Mucosa of rectum (tissue), 2 donors: Measurements from ENCODE around the gene KCTD14.
"Not testable (repeated sequence)": the region's sequence is repeated elsewhere in the genome, so short reads cannot be mapped to it uniquely, and the experiment has no call there.

Experiments used
- H3K27ac ChIP-seq, 2 donors: one replicate each; pipeline ENCODE4 v1.7.0; 2013; ENCODE audit warnings: inconsistent platforms in 2 of 2, low read depth in 2 of 2, low read length in 2 of 2
- H3K27me3 ChIP-seq, 2 donors: one replicate each; pipeline ENCODE4 v1.7.0; 2013; ENCODE audit warnings: low read length in 2 of 2; ENCODE audit not compliant: control insufficient read depth in 2 of 2, insufficient read depth in 2 of 2
- H3K36me3 ChIP-seq, 2 donors: one replicate each; pipeline ENCODE4 v1.7.0; 2013; ENCODE audit warnings: low read length in 2 of 2; ENCODE audit not compliant: control insufficient read depth in 2 of 2, insufficient read depth in 2 of 2
- H3K4me1 ChIP-seq, 2 donors: one replicate each; pipeline ENCODE4 v1.7.0; 2013; ENCODE audit warnings: low read length in 2 of 2, mild to moderate bottlenecking in 1 of 2; ENCODE audit not compliant: control insufficient read depth in 2 of 2, insufficient read depth in 2 of 2
- H3K4me3 ChIP-seq, 2 donors: one replicate each; pipeline ENCODE4 v1.7.0; 2013; ENCODE audit warnings: low read length in 2 of 2
- H3K9ac ChIP-seq, 2 donors: one replicate each; pipeline ENCODE4 v1.7.0; 2013; ENCODE audit warnings: low read length in 2 of 2, low read depth in 1 of 2, mild to moderate bottlenecking in 1 of 2
- H3K9me3 ChIP-seq, 2 donors: one replicate each; pipeline ENCODE4 v1.7.0; 2013; ENCODE audit warnings: low read length in 2 of 2; ENCODE audit not compliant: control insufficient read depth in 2 of 2
- donor health status: healthy.
- donor health status: Normal muscosa, but diverticular disease.

Gene KCTD14

DNA sequence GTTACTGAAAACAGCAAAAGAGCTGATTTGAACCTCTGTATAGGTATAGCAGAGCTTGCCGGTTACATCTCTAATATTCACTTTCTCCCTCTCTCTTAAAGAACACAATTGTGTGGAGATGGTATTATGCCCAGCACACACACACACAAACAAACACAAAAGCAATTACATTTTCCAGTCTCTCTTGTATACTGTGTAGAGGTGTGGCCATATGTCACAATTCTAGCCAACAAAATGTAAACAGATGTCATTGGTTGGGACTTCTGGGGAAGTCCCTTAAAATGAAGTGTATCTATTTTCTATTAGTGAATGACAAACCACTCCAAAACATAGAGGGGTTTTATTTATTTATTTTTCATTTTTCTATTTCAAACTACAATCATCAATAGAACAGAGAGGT lies 12.8 kb downstream of the KCTD14 start:
- Histone ChIP-seq H3K4me3 (no peak overlapping the region), H3K9ac (no peak overlapping the region), H3K27ac (no peak overlapping the region), H3K9me3 (no peaks in the 10 kb centered on the region), H3K4me1 (no peaks in the 10 kb centered on the region), H3K27me3 (no peaks in the 10 kb centered on the region), H3K36me3 (peaks cover 0 to under 1% of the 10 kb centered on the region in 2 donors)

DNA sequence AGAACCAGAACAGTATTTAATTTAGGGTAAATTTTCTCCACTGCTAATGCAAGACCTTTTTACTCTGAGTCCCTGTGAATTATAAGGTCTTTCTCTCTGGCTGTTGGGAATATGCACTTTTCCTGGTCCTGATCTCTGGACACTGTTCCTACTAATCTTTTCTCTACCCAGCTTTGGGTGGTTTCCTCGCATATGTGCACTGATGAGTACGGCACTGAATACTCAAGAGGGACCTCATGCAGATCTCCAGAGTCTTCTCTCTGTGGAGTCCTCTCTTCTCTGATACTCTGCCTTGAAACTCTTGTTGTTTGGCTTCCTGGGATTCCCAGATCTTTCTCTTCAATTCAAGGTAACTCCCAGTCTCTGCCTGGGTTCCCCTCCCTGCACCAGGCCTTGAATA lies 14.0 kb downstream of the KCTD14 start:
- Histone ChIP-seq H3K27ac (no peak overlapping the region), H3K36me3 (no peaks in the 10 kb centered on the region), H3K9me3 (no peaks in the 10 kb centered on the region)

DNA sequence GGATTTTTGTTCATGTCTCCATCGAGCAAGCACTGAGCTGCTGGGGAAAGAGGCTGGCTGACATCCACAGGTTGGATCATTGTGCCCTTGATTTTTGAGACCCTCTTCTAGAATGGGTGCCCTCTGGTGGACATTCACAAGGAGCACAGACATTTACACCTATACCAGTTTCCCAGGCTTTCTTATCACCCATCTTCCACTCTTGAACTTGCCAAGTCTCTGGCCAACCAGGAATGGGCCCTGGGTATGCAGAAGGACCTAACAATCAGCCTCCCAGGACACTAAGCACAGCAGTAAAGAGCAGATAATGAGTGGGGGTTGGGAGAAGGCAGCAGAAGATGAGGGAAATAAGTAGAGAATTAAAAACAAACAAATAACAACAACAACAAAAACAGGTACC lies 22.9 kb downstream of the KCTD14 start:
- H3K27ac ChIP-seq: no peak overlapping the region
- no peaks in the 10 kb centered on the region for H3K9me3 ChIP-seq
- H3K36me3 ChIP-seq: no peaks in the 10 kb centered on the region
- H3K9ac ChIP-seq: no peak overlapping the region
- H3K4me3 ChIP-seq: no peak overlapping the region
- H3K27me3 ChIP-seq: no peaks in the 10 kb centered on the region
- peaks cover 2 to 5% of the 10 kb centered on the region in 2 donors for H3K4me1 ChIP-seq

More for the DNA sequence above, 14.0 kb downstream of the KCTD14 start:
- Histone ChIP-seq H3K27me3 (no peaks in the 10 kb centered on the region), H3K4me3 (no peak overlapping the region), H3K9ac (no peak overlapping the region), H3K4me1 (no peaks in the 10 kb centered on the region)

DNA sequence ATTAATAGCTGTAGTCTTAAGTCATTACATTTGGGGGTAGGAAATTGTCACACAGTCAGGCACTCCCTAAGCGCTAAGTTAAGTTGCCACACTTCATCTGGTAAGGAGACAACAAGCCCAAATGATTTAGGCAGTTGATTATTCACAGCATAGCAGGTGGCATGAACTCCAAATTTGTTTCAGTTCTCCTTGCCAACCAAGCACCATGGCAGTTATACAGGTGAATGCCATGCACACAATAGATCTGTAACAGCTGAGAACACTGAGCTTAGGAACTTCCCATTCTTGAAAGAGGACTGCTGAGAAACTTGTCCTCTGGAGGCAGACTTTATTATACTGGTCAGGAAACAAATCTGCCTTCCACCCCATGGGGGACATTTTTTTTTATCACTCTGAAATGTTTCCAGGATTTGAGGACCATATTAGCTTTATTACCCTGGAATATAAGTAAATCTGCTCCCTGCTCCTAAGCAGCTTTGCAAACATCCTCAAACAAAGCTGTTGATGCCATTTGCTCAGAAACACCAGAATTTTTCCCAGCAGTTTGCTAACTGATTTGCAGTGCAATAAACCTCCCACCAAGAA lies 23.5 kb downstream of the KCTD14 start:
- no peak overlapping the region for H3K9ac ChIP-seq
- no peak overlapping the region for H3K27ac ChIP-seq

DNA sequence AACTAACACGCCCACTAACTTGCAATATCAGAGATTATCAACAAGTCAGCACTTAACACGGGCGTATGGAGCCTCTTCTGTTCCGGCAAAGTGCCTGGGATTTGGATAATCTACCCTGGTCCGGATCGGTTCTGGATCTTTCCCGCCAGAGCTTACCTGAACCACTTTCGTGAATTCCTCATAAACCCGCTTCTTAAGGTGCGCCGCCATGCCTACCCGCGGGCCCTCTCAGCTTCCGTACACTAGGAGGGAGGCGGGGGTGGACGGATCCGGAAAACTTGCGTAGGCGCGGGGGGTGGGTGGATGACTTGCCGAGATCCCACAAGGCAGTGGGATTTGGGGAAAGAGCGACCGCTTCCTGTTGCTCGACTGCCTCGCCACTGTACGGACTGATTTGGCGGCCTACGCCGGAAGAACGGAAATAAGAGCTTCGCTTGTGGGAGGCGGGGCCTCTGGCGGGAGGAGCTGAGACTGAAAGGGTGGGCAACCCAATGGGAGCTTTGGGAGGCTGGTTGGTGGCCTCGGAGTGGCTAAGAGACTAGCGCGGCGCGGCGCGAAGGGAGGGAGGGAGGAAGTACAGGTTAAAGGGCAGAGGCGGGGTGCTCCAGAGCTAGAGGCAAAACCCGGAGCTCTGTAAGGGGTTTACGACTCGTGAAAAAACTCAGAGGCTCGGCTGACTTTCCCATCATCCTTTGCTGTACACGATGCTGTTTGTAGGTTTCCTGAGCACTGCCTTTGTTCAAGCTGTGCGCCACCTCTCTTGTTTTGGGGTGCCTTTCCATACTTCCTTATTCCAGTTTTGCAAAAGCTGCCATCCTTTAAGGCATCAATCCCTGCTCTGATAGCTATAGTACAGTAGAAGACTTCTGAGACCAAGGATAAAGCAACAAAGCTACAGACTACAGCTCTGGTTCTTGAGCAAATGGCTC lies 28.4 kb downstream of the KCTD14 start, which contains the start of gene INTS4:
INTS4 (minus strand) TSS at position 235 of the 929 bp plus-strand sequence; CDS start at position 210, 25 bp downstream.
- Histone ChIP-seq H3K9me3 (no peaks in the 10 kb centered on the region), H3K4me1 (peaks cover 10 to 13% of the 10 kb centered on the region in 2 donors), H3K27ac (peak within 1 kb of the TSS; percentile 85 to 86), H3K36me3 (peaks cover 5 to 7% of the 10 kb centered on the region in 2 donors), H3K4me3 (peak within 1 kb of the TSS; percentile 89 to 99), H3K27me3 (no peaks in the 10 kb centered on the region), H3K9ac (peak within 1 kb of the TSS; percentile 77 to 91)

More for the DNA sequence above, 23.5 kb downstream of the KCTD14 start:
- Histone ChIP-seq H3K9me3 (no peaks in the 10 kb centered on the region), H3K4me3 (no peak overlapping the region), H3K27me3 (no peaks in the 10 kb centered on the region), H3K4me1 (peaks cover 4 to 8% of the 10 kb centered on the region in 2 donors), H3K36me3 (no peaks in the 10 kb centered on the region)

DNA sequence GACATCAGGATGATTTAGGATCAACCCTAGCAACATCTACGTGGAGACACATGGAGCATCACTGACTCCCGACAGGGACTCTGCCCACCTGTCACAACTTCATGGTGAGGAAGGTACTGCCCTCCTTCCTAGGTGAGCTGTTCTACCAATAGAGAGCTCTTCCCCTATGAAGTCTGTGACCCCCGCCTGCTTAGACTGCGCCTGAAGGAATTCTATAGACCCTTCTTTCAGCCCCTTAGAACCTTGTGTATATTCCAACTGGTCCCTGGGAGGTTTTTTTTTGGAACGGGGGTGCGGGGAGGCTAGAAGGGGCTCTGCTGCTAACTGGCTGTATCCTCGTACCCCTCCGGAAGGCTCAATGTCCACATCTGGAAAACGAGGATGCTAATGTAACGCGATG lies 29.2 kb downstream of the KCTD14 start:
- Histone ChIP-seq H3K4me3 (peak overlapping the region; percentile 89 to 99), H3K9me3 (no peaks in the 10 kb centered on the region), H3K9ac (peak overlapping the region; percentile 77 to 91)

DNA sequence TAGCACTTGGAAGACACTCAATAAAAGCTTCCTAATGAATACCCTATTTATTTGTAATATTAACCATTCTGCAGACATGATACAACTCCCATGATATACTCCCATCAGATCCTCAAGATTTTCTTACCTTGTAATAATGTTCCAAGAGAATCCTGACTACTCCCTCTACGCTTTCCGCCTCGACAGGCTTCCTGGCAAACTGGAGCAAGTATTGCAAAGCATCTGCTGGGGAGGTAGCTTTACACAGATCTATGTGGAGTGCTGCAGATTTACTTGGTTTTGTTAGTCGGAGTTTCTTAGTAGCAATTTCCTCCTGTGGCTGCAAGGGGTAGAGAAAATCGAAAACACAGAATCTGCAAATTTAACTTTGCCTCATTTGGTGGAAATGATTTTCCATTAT lies 32.1 kb downstream of the KCTD14 start:
- peaks cover 12 to 25% of the 10 kb centered on the region in 2 donors for H3K36me3 ChIP-seq
- no peak overlapping the region for H3K9ac ChIP-seq

More for the DNA sequence above, 29.2 kb downstream of the KCTD14 start:
- H3K27ac ChIP-seq: peak overlapping the region in 1 of 2 donors; percentile 86
- H3K36me3 ChIP-seq: peaks cover 6 to 11% of the 10 kb centered on the region in 2 donors
- no peaks in the 10 kb centered on the region for H3K27me3 ChIP-seq
- H3K4me1 ChIP-seq: peaks cover 10 to 13% of the 10 kb centered on the region in 2 donors

DNA sequence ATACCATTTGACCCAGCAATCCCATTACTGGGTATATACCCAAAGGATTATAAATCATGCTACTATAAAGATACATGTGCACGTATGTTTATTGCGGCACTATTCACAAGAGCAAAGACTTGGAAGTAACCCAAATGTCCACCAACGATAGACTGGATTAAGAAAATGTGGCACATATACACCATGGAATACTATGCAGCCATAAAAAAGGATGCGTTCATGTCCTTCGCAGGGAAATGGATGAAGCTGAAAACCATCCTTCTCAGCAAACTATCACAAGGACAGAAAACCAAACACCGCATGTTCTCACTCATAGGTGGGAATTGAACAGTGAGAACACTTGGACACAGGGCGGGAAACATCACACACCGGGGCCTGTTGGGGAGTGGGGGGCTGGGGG lies 36.6 kb downstream of the KCTD14 start:
- H3K4me3 ChIP-seq, H3K4me1 ChIP-seq, H3K9ac ChIP-seq, H3K9me3 ChIP-seq, H3K27ac ChIP-seq, H3K27me3 ChIP-seq: not testable (repeated sequence)
- H3K36me3 ChIP-seq: peaks cover 12 to 33% of the 10 kb centered on the region in 2 donors

More for the DNA sequence above, 32.1 kb downstream of the KCTD14 start:
- Histone ChIP-seq H3K27ac (no peak overlapping the region), H3K27me3 (no peaks in the 10 kb centered on the region), H3K4me3 (no peak overlapping the region), H3K9me3 (no peaks in the 10 kb centered on the region), H3K4me1 (peaks cover 10 to 13% of the 10 kb centered on the region in 2 donors)

DNA sequence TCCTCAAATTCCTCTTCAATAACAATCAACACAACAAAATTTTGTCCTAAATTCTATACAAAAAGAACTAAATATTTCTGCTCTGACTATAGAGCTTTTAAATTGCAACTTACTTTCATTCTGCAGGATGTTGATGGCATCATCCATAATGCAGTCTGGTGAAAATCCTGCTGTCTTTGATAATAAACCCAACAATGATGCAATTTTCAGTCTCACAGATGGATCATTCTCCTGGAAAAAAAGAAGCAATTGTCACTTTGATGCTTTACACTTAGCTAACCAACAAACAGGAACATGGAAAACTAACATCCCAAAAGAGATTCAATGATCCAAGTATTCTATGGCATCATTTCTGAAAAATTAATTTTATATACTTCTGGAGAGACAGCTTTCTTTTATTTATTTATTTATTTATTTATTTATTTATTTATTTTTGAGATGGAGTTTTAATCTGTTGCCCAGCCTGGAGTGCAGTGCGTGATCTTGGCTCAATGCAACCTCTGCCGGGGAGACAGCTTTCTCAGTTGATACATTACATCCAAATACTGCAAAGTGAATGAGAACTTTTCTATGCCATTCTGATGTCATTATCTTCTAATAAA lies 41.6 kb downstream of the KCTD14 start:
- no peak overlapping the region for H3K4me3 ChIP-seq
- no peak overlapping the region for H3K27ac ChIP-seq
- H3K36me3 ChIP-seq: peaks cover 21 to 36% of the 10 kb centered on the region in 2 donors
- H3K27me3 ChIP-seq: no peaks in the 10 kb centered on the region
- no peak overlapping the region for H3K9ac ChIP-seq
- H3K9me3 ChIP-seq: no peaks in the 10 kb centered on the region
- no peaks in the 10 kb centered on the region for H3K4me1 ChIP-seq

DNA sequence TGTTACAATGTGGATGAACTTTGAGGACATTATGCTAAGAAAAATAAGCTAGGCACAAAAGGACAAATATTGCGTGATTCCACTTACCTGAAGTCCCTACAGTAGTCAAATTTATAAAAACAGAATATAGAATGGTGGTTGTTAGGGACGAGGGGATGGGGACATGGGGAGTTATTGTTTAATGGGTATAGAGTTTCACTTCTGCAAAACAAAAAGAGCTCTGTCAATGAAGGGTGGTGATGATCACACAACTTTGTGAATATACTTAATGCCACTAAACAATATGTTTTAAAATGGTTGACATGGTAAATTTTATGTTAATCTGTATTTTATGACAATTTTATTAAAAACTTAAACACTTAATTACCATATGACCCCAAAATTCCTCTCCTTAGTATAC lies 54.7 kb downstream of the KCTD14 start:
- Histone ChIP-seq H3K36me3 (peaks cover 0 to 5% of the 10 kb centered on the region in 2 donors), H3K4me1 (no peaks in the 10 kb centered on the region), H3K9me3 (no peaks in the 10 kb centered on the region), H3K27ac (no peak overlapping the region), H3K4me3 (no peak overlapping the region), H3K9ac (no peak overlapping the region), H3K27me3 (no peaks in the 10 kb centered on the region)
